Renal cortical epithelial cell (primary cell): ENCODE data around the gene MED31. TPM values are rescaled to one million over a fixed set of nuclear protein-coding genes. Genes with fewer than 3 reads are reported as not detected.
A peak's percentile ranks its signal among the peaks of the same experiment; 100 is the strongest.
"Not testable (repeated sequence)": the region's sequence is repeated elsewhere in the genome, so short reads cannot be mapped to it uniquely, and the experiment has no call there.

Experiments used
- DNase-seq: peaks from one replicate; pipeline ENCODE4 v3.0.0-alpha.2; 2011; ENCODE audit warnings: low read depth
- total RNA-seq: library from RNA; depleted of rRNA; stranded (reverse); fragments of >200 nt; gene quantifications from 2 replicates; pipeline ENCODE4 v1.2.3, GENCODE V29; 2014

The MED31 gene
- total RNA-seq, 1 donor from 2014 or later, result 8.5 TPM

DNA sequence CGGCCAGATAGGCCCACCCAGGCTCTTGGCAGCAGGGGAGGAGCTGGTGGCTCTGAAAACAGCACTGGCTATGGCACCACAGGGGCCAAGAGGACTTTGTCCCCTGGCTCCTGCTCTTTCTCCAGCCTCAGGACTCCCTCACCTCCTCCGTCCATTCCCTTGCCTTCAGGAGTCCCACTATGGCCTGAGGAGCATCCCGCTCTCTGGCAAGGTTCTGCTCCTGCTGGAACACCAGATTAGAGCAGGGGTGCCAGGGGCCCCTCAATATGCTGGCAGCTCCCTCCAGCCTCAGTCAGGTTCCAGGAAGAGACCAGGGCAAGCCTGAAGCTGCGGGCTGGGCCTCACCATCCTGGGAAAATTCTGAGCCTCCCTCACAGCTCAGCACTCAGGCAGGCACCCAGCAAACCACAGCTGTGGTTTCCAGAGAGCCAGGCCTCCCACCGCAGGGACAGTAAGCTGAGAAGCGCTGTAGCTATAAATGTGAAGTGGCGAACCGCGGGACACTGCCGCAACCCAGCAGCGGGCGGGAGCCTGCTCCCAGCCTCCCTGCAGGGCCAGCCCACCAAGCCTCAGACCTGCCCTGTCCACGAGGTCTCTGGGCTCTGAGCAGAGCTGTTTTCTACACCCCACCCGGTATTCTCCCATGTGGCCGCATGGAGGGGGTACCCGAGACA is 25.9 kb upstream of the MED31 start:
- DNase-seq, result peak; percentile 36

DNA sequence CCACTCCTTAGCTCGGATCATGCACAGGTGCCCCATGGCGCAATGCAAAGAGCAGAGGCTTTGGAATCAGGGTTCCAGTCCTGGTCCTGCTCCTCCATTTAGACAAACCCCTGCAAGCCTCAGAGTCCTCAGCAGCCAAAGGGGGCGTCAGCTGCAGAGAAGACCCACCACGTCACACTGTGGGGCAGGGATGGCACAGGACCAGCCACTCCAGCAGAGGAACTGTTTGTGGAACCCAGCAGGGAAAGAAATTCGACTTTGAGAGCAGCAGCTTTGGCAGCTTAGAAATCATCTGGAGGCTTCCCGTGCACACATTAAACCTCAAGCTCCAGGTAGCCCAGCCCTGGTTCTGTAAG is 25.4 kb upstream of the MED31 start:
- DNase-seq, result no peak

DNA sequence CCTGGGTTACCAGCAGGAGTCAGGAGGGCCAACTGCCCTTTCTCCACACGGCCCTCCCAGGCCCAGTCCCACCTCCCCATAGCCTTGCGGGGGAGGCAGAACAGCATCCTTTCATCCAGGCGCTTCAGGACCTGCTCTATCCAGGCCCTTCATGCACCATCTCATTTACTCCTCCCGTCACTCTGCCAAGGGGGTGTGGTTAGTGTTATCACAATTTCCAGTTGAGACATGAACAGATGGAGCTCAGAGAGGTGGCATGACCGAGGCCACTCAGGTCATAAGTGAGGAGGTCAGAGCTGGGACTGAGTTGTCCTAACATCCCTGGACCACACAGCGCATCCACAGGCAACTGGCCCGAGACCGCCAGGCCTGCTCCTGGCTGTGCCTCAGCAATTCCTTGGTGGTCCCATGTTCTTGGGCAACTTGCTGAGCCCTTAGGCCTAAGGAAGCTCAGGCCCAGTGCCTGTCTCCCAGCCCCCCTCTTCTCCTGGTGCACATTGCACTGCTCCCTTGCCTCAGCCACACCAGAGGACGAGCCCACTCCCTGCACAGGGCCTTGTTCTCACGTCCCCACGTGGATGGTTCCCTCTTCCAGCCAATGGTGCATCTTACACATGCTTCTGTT is 23.9 kb upstream of the MED31 start:
- no peak for DNase-seq

DNA sequence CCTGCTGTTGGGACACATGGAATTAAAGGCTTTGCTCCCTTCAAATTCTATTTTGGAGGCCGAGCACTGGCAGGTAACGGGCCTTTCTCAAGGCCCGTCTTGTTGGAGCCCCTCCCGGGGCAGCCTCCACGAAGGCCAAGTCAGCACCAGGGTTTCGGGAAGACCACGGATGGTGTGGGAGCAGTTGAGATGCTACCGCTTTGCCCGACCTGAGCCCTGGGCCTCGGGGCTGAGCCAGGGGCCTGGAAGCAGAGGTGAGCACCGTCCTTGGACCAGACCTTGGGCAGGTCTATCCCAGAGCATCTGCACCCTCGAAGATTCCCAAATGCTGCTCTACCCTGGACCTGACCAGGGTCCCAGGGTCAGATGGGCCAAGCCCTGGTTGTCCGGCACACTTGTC is 23.2 kb upstream of the MED31 start:
- DNase-seq, result no peak

DNA sequence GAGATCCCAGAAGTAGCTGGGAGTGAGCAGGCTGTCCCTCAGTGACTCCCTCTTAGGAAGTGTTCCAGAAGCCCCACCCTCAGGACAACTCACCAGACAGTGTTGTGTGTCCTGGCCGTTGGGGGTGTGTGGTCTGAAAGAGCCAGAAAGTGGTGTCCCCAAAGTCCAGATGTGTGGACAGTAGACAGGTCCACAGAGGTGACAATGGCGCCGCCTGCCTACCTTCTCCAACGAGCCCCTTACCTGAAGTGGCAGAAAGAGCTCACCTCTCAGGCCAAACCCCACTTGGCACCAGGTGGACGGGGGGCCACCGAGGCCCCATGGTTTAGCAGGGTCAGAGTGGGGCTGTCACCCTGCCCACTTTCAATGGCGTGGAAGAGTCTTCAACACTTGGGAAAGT is 20.0 kb upstream of the MED31 start:
- DNase-seq, result no peak

DNA sequence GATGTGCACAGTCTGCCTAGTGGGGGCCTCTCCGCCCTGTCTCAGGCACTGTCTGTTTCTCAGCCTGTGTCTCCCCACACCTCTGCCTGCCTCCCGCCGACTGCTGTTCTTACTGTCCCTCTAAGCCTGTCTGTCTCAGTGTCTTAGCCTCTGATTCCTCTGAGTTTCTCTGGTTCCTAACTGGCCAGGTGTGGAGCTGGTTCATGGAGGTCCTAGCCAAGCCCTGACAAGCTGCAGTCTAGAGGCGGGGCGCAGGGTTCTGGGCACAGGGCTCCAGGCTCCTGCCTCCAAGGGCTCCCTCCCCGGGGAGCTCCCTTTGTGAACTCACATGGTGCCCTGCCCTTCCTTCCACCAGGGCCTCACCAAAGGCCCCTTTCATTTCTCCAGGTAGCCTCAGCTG is 19.6 kb upstream of the MED31 start:
- no peak for DNase-seq

DNA sequence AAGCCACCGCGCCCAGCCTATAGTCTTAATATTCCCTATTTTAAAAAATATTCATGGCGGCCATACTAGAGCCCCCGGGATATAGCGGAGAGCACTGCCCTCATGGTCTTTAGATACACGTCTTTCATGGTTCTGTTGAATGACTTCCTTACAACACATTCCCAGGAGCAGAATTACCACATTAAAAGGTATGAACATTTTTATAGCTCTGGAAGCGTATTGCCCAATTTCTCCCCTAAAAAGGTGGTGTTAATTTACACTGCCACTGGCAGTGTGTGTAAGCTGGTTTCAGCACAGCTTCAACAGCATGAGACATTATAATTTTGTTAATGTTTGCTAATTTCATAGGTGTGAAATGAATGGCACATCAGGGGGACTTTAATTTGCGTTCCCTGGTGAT is 19.2 kb upstream of the MED31 start:
- no peak for DNase-seq

DNA sequence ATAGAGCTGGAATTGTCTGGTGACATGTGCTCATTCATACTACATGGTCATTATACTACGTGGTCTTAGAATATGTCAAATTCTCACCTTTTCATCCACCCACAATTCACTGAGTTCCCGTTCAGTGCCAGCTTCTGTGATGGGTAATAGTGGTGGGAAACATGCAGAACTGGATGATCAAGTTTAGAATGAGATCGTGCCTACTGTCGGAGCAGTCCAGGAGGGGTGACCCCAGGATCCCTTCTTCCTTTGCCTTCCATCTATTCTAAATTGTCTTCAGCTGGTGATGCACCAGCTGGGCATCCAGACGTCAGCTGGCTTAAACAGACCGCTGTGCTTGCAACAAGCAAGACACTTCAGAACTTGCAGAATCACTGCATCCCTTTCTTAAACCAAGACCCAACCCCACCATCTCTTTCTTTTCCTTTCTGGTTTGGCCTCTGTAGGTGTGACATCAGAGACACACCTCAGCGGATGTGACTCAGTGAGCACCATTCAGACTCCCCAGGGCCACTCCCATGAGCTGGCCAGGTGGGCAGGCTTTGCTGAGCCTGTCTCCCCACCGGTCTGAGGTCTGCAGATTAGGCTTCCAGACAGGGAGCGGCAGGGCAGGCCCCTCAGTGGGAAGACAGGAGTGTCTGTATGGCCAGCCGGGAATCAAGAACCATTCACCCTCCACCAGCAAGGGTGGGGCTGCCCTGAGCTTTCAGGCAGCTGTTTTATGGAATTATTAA is 18.2 kb upstream of the MED31 start:
- DNase-seq, result no peak

DNA sequence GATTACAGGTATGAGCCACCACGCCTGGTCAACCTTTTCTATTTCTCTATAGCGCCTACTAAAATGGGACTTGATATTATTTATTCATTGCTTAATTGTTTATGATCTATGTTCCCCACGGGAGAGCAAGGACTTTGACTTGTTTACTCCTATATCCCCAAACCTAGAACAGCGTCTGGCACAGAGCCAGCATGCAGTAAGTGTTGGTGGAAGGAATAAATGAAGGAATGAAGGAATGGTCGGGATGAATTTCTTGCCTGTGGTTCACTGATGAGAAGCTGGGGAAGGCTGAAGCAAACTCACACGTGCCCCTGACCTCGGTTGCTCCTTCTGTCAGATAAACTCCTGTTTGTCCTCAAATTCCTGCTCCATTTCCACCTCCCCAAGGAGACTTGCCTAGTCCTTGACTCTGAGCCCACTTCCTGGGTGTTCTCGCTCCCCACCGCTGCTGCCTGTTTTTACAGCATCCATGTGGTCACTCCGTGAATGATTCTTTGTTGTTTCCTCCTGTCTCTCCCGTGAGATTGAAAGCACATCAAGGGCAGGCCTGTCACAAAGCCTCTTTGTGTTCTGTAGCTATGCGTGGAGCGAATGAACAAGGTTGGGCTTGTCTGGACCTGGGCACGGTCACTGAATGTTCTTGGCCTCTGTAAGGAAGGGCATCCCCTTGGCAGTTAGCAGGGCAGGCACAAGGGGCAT is 17.5 kb upstream of the MED31 start:
- DNase-seq, result no peak

DNA sequence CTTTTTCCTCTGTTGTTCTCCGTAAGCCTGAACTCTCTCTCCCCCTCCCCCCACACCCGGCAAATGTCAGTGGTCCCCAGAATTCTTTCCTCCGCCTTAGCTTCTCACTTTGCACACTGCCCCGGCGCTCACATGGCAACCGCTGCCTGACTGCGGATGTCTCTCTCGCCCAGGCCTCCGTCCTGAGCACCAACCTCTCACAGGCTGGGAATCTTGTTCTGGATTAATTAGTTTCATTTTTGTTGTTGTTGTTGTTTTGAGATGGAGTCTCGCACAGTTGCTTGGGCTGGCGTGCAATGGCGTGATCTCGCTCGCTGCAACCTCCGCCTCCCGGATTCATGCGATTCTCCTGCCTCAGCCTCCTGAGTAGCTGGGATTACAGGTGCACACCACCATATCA is 16.8 kb upstream of the MED31 start:
- DNase-seq, result no peak

DNA sequence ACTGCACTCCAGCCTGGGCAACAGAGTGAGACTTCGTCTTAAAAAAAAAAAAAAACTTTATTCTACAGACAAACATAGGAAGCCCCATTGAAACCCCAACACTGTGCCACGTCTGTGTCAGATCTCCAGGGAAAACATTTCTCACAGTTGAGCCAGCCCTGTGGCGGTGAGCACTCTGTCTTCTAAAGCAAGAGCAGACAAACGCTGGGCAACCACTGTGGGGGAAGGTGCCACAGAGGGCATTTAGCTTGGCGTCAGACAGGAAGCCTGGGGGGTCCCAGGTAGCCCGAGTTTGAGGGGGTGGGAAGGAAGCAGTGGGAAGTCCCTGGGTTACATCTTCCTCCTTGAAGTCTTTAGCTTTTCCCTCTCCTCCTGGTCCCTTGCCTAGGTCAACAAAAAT is 16.1 kb upstream of the MED31 start:
- DNase-seq, result no peak

DNA sequence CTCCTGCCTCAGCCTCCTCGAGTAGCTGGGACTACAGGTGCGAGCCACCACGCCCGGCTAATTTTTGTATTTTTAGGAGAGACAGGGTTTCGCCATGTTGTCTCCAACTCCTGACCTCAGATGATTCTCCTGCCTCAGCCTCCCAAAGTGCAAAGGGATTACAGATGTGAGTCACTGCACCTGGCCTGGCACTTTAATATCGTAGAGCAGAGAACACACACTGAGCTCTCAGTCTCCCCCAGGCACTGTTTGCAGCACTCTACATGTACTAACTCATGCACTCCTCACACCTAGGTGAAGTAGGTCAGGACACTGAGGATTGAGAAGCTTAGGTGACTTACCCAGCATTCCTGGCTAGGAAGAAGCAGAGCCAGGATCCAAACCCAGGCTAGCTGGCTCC is 15.2 kb upstream of the MED31 start:
- no peak for DNase-seq

DNA sequence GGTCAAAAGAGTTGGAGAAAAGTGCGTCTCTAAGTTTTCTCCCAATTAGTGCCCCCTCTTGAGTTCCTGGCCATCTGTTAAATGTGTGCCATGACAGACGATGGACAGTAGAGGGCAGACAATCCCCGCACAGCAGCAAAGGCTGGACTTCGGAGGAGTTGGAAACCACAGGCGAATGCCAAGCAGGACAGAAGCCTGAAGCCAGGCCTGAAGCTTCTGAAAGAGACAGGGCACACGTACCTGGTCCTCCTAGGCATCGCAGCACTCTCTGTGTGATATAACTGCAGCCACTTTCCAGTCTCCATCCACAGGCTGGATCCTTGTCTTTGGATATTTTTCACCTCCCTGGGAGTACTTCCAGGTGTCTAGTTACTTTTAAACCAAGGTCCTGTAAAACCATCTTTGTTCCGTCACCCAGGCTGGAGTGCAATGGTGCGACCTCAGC is 14.7 kb upstream of the MED31 start:
- peak; percentile 77 for DNase-seq

DNA sequence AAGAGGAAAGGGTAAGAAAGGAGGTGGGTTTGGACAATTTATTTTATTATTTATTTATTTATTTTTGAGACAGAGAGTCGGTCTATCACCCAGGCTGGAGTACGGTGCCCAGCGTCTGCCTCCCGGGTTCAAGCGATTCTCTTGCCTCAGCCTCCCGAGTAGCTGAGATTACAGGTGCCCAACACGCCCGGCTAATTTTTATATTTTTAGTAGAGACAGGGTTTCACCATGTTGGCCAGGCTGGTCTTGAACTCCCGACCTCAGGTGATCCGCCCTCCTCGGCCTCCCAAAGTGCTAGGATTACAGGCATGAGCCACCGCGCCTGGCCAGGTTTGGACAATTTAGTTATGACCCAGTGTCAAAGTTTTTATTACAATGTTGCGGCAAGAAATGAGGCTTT is 11.8 kb upstream of the MED31 start:
- DNase-seq, result not testable (repeated sequence)

DNA sequence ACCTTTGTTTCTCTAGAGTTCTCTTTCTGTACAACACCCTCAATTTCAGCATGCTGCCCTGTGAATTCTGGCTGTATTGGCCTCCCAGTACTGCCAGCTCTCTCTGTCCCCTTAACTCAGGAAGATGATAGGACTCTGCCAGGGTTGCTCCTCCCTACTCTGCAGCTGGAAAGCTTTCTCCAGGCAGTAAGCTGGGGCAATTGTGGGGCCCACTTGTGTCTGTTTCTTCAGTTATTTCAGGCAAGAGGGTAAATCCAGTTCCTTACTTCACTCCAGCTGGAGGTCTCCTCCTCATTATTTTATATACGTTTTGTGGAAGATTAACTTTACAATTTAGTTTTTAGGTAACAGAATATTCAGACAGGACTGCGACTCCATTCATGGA is 10.1 kb upstream of the MED31 start:
- no peak for DNase-seq

DNA sequence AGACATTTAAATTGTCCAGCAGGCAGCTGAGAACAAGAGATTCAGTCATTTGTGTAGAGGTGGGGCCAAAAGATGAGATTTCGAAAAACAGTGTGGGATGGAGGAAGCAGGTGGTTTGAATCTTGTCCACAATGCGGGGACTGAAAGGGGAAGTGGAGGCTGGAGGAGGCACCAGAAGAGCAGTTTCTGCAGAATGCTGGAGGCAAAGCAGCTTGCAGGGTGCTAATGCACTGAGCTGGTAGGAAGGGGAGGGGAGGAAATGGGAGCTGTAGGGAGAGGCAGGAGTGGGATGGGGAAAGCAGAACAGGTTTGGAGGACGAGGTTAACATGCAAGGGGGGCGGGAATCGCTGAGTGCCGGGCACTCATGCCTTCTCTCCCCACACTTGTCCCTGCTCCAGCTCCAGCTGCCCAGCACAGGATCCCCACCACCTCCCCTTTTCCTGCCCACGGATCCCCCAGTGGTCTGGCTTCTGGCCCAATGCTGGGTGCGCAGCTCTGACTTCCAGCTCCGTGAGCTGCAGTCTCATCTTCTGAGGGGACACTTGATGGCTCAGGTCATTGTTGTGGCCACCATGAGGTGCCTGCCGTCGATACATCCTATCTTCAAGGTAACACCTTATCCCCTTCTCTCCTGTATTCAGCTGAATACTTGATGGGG is 9.5 kb upstream of the MED31 start:
- no peak for DNase-seq

DNA sequence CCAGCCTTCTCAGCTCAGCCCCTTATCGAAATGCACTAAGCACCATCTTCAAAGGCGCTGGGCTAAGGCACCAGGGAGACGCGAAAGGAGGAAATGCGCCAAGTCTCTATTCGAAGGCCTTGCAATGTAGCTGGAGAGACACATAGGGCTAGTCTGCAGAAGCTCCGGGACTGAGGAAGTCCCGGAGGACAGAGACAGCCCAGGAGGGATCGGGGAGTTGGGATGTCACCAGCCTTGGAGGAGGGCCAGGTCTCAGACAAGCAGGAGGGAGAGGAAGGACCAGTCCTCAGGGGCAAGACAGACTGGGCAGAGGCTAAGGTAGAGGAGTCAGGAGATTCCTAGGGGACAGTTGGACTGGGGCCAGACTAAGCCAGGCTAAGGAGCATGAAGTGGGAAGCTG is 8.7 kb upstream of the MED31 start:
- no peak for DNase-seq

DNA sequence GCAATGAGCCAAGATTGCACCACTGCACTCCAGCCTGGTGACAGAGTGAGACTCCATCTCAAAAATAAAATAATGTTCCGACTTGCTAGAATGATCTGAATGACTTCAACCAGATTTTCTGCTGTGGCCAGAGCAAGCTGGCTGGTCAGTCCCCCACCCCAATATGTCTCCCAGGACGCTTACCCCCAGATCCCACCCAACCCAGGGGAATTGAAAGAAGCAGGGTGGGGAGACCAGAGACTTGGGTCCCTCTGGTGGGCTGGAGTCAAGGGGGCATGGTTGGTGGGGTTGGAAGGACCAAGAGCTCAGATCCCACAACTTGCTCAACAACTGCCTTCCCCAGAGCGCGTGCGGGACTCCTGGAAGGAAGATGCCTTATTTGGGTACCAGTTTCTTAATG is 7.0 kb upstream of the MED31 start:
- not testable (repeated sequence) for DNase-seq

DNA sequence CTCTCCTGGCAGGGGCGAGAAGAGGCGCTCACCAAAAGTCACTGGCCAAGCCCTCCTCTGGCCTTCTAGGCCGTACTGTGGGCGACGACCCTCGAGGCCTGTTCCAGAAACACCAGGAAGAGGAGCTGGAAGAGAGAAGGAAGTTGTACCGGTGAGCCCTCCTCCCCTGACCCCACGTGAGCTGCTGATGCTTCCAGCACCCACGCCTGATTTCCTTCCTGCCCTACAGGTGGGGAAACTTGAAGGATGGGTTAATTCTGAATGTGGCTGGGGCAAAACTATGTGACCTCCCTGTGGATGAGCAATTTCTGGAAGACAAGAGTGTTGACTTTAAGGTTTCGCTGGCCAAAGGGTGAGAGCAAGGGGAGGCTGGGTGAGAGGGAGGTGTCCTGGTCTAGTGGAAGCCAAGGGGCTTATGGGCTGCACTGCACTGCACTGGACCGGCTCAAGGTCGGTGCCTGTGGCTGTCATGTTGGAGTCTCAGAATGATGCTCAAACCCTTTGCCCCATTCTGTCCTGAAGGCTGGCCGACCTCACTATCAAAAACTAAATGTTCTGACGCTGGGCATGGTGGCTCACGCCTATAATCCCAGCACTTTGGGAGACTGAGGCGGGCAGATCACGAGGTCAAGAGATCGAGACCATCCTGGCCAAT is 6.4 kb upstream of the MED31 start:
- no peak for DNase-seq

DNA sequence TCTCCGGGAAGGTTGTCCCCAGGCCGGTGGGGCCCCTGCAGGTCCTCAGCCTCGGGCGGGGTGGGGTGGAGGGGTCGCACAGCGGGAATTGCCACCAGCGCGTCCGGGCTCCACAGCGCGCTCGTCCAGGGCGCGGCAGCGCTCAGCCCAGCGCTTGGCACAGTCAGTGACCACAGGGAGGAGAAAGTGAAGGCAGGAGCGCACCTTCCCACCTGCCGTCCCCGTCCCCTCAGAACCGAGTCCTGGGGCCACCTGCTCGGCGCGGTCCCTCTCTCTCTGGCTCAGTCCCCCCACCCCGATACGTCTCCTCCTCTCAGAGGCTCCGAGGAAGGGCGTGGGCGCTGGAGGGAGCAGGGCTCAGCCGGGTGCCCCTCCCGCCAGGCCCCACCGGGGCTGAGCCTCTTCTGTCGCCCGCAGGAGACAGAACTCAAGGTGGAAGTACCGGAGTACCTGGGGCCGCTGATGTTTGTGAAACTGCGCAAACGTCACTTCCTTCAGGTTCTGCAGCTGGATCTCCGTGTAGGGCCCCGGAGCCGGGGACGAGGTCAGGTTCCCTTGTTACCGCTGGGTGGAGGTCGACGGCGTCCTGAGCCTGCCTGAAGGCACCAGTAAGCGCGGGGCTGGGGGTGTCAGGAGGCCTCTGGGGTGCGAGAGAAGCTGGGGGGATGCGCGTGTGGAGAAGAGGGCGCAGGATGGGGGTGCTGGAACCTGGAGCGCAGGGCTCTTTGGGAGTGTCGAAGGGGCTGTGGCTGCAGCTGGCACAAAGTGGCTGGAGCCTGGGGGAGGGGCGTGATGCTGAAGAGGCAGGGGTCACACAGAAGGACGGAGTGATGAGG is 5.6 kb upstream of the MED31 start:
- DNase-seq, result not testable (repeated sequence)
